Stimulated activated CD4-positive, alpha-beta T cell treated with anti-CD3 and anti-CD28 coated beads, Interleukin-4, amount 100 ng/mL, for 24 hours (primary cell): Measurements from ENCODE around the gene FOXN3.

ENCODE experiments used
- DNase-seq: peaks from one replicate; pipeline ENCODE4 v3.0.0-alpha.2; 2020

FOXN3 gene

DNA sequence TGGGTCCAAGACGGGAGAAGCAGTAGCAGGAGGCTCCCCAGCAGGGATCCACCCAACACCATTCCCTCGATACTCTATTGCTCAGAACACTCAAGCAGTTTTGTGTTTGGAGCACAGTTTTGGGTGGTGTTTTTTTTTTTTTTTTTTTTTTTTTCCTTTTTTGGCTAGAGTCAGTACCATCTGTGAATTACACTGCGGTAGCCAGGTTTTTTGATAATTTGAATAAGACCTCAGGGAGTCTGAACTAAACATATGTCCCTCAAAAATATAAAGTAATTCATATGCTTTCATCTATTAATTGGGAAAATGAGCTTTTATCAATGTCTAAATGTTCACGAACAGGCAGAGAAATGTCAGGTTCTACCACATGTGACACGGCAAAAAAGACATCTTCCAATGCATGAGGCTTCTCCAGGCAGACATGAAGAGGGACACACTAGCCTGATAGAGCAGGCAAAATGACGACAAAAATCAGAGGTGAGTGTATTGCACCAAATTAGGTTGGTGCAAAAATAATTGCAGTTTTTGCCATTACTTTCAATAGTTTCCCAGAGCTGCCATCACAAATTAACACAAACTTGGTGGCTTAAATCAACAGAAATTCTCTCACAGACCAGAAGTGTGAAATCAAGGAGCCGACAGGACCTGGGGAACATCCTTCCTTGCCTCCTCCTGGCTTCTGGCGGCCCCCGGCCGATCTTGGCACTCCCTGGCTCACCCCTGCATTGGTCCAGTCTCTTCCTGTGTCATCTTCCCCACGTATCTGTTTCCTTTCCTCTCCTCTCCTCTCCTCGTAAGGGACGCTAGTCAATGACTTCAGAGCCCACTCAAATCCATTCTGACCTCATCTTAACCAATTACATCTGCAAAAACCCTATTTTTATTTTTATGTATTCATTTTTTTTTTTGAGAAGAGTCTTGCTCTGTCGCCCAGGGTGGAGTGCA is 33.9 kb downstream of the FOXN3 start:
- DNase-seq: no peak

DNA sequence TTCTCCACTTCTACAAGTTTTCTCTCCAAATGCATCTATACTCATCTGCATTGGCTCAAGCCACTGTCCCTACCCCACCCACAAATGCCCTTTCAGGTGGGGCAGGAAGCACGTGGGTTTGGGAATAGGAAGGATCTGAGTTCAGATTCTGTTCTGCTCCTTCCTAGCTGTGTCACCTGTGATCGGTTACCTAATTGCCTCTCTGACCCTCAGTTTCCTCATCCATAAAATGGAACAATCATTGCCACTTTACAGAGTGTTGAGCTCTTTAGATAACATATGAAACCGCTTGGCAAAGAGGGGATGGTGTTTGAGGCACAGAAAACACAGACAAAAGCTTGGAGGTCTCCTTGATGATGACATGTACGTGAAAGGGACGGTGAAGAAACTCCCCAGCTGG is 34.5 kb downstream of the FOXN3 start:
- no peak for DNase-seq

DNA sequence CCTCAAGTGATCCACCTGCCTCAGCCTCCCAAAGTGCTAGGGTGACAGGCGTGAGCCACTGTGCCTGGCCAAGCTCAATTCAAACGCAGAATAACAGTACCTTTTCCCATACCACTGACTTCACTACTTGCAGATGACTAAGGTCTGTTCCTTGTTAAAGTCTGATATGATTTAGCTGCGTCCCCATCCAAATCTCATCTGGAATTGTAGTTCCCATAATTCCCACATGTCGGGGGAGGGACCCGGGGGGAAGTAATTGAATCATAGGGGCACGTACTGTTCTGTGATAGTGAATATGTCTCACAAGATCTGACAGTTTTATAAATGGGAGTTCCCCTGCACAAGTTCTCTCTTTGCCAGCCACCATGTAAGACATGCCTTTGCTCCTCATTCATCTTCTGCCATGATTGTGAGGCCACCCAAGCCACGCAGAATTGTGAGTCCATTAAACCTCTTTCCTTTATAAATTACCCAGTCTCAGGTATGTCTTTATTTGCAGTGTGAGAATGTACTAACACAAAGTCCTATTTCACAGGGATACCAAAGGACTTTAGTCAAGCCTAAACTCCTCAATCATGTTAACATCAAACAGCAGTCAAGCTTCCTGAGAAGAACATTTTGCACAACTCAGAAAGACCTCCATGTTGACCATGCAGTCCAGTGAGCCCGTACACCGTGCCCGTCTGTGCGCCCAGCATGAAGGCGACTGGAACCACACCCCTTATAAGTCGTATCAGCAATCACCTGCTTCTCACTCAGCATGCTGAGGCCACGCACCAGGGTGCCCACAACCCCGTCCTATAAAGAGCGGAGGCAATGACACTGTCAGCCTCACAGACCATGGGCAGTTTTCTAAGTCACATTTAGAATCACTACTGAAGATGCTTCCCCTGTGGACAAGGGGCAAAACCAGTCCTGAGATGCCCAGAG is 36.9 kb downstream of the FOXN3 start:
- DNase-seq: no peak

GRCh38 chr14:89379006-89379405 is 38.0 kb downstream of the FOXN3 start:
- DNase-seq: no peak

- DNase-seq: peak; percentile 47
These were observed 38.9 kb downstream of the FOXN3 start for GRCh38 chr14:89378119-89378518.

DNA sequence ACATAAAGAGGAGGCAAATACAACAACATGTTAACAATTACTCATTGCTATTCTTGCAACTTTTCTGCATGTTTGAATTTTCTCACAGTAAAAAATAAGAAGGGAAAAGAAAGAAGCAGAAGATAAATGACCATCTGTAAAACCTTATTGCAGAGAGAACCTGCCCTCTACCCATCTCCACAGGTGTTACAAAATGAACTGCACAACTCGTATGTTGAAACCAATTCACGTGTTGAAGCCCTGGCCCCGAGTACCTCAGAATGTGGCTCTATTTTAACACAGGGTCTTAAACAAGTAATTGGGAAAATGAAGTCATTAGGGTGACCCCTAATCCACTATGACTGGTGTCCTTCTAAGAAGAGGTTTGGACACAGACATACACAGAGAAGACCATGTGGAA is 39.5 kb downstream of the FOXN3 start:
- DNase-seq: no peak

DNA sequence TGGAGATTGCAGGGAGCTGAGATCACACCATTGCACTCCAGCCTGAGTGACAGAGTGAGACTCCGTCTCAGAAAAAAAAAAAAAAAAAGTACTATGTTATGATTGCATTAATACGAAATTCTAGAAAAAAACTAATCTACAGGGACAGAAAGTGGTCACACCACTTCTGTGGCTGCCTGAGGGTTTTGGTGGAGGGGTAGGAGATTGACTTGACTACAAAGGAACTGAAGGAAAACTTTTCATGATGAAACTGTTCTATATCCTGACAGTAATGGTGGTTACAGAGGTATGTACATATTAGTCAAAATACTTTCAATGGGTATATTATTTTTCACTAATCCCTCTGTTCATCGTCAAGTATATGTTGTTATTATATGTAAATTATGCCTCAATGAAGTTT is 42.1 kb downstream of the FOXN3 start:
- DNase-seq: no peak

DNA sequence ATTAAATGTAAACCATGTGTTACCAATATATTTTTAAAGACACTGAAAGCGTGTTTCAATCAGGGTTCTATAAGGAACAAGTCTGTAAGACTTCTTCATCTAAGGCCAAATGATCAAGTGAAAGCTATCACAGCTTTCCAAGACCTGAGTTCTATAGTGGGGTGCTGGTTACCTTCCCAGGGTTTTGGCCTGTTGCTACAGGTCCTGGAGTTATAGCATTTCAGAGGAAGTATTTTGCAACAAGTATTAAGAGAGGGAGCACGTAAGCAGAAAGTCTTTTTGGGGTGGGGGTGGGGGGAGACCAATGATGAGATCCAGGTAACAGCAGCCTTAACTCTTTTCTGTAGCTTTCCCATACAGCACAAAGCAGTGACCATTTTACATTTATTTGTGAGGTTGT is 43.8 kb downstream of the FOXN3 start:
- DNase-seq: no peak

- no peak for DNase-seq
These were observed 44.5 kb downstream of the FOXN3 start for GRCh38 chr14:89372512-89372883.

- DNase-seq: no peak
These were observed 45.2 kb downstream of the FOXN3 start for GRCh38 chr14:89371585-89372511.

GRCh38 chr14:89370781-89371180 is 46.3 kb downstream of the FOXN3 start:
- no peak for DNase-seq

- DNase-seq: no peak
These were observed 46.7 kb downstream of the FOXN3 start for GRCh38 chr14:89370381-89370780.

- no peak for DNase-seq
These were observed 47.4 kb downstream of the FOXN3 start for GRCh38 chr14:89369656-89370055.

DNA sequence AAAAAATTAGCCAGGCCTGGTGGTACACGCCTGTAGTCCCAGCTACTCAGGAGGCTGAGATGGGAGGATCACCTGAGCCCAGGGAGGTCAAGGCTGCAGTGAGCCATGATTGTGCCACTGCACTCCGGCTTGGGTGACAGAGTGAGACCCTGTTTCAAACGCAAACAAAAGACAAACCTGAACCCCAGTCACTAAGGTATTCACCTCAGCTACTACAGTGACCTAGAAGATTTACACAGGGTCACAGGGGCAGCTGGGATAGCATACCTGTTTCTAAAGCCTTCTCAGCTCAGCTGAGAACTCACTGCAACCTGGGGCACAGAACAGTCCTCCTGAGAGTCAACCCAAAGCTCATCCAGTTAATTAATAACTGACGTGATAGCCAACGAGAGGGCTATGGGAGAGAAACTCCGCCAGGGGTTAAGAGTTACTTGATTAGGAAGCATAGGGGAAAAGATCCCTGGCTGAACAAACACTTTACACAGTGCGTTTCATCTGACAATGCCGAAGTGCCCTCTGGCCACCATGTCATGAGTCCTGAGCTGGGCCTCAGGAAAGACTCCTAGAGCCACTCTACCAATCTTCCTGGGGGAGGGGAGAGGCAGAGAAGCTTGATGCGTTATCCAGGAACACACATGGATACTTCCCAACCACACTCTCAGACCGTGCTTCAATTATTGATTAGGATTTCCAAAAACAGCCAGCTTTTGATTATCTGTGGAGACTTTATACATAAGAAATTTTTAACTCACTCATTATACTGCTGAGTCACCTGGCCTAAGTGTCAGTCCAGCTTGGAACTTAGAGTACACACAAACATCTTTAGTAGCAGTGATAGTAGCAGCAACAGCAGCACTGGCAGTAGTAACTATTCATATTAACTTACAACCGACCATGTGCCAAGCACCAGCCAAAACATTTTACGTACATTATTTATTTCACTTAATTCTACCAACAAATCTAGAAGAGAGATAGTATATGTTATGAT is 48.2 kb downstream of the FOXN3 start:
- DNase-seq: no peak

- no peak for DNase-seq
These were observed 49.3 kb downstream of the FOXN3 start for GRCh38 chr14:89367779-89368120.

- DNase-seq: no peak
These were observed 49.9 kb downstream of the FOXN3 start for GRCh38 chr14:89366864-89367778.

DNA sequence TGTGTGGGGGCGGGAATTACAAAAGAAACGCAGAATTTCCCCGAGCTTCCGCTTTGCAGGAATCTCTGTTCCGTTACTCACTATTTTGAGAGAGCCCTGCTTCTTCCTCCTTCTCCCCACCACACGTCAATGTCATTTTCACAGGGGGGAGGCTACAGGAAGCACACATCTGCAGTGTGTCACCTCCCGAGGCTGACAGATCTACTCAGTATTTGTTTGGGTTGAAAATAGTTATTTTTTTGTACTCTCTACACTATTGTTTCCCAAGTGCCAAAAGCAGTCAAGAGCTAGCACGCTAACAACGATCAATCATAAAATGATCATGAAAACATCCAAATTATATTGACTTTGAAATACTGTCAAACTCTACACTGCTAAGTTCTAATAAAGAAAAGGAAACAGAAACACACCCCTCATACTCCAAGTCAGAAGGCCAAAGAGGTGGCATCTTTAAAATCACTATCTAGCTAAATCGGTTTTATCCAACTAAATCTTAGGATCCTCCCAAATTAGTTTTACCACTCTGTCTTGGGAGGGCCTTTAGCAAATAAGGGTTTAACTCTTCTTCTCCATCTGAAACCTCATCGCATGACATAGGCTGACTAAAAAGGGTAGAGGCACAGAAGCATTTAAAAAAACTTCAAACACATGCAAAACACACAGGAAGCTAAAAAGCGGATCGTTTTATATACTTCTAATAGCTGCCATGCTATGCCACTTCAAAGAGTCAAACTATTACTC is 51.8 kb downstream of the FOXN3 start:
- DNase-seq: peak; percentile 74

DNA sequence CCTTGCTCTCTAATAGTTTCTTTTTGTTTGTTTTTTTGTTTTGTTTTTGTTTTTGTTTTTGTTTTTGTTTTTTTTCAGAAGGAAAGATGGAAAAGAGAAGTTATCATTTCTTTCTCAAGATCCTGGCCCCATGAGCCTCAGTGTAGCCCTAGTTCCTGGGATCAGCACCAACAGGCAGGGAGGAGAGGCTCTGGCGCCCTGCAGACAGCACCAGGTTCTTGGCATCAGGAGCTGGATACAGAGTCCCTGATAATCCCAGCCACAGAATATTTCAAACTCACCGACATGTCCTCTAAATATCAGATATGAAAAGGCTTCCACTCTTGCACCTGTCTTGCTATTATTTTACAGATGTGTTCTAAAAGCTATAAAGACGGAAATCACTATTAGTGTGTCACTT is 52.7 kb downstream of the FOXN3 start:
- DNase-seq: no peak

DNA sequence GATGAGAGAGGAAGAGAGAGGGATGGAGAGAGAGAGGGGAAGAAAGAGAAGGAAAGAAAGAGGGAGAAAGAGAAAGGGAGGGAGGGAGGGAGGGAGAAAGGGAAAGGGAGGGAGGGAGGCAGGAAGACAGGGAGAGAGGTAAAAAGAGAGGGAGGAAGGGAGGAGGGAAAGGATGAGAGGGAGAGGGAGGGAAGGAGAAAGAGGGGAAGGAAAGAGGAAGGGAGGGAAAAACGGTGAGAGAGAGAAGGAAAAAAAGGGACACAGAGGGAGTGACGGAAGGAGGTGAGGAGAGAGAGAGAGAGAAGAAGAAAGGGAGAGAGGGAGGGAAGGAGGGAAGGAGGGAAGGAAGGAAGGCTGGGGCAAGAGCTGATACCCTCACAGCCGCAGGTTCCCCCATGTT is 56.8 kb downstream of the FOXN3 start:
- DNase-seq: no peak
